Mucosa of rectum (tissue), 2 donors: Measurements from ENCODE around the gene UBL7.

ENCODE experiments used
- H3K27ac ChIP-seq, 2 donors: one replicate each; pipeline ENCODE4 v1.7.0; 2013; ENCODE audit warnings: inconsistent platforms in 2 of 2, low read depth in 2 of 2, low read length in 2 of 2
- H3K27me3 ChIP-seq, 2 donors: one replicate each; pipeline ENCODE4 v1.7.0; 2013; ENCODE audit warnings: low read length in 2 of 2; ENCODE audit not compliant: control insufficient read depth in 2 of 2, insufficient read depth in 2 of 2
- H3K36me3 ChIP-seq, 2 donors: one replicate each; pipeline ENCODE4 v1.7.0; 2013; ENCODE audit warnings: low read length in 2 of 2; ENCODE audit not compliant: control insufficient read depth in 2 of 2, insufficient read depth in 2 of 2
- H3K4me1 ChIP-seq, 2 donors: one replicate each; pipeline ENCODE4 v1.7.0; 2013; ENCODE audit warnings: low read length in 2 of 2, mild to moderate bottlenecking in 1 of 2; ENCODE audit not compliant: control insufficient read depth in 2 of 2, insufficient read depth in 2 of 2
- H3K4me3 ChIP-seq, 2 donors: one replicate each; pipeline ENCODE4 v1.7.0; 2013; ENCODE audit warnings: low read length in 2 of 2
- H3K9ac ChIP-seq, 2 donors: one replicate each; pipeline ENCODE4 v1.7.0; 2013; ENCODE audit warnings: low read length in 2 of 2, low read depth in 1 of 2, mild to moderate bottlenecking in 1 of 2
- H3K9me3 ChIP-seq, 2 donors: one replicate each; pipeline ENCODE4 v1.7.0; 2013; ENCODE audit warnings: low read length in 2 of 2; ENCODE audit not compliant: control insufficient read depth in 2 of 2
- donor health status: healthy.
- donor health status: Normal muscosa, but diverticular disease.

Gene UBL7

DNA sequence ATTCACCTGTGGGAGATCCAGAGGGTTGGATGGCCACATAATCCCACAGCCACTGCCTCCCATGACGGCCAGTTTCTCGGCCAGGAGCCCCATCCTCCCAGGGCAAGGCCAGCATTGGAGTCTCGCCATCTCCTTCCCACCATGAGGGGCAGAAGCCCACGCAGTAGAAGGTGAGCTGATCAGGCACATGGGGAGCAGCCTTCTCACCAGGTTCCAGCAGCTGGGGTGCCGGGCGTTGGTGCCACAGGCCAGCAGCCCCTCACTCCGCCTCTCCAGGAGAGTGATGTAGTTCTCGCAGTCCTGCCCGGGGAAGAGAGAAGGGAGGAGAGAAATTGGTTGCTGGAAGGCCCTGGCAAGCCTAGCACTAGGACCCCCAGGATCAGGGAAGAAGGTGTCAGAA, 43.3 kb downstream of the UBL7 start:
- no peak overlapping the region for H3K4me3 ChIP-seq
- H3K27ac ChIP-seq, result no peak overlapping the region
- no peaks in the 10 kb centered on the region for H3K9me3 ChIP-seq
- H3K36me3 ChIP-seq, result peaks cover 0 to 2% of the 10 kb centered on the region in 2 donors
- peaks cover 0 to 6% of the 10 kb centered on the region in 2 donors for H3K4me1 ChIP-seq
- H3K27me3 ChIP-seq, result no peaks in the 10 kb centered on the region
- no peak overlapping the region for H3K9ac ChIP-seq

DNA sequence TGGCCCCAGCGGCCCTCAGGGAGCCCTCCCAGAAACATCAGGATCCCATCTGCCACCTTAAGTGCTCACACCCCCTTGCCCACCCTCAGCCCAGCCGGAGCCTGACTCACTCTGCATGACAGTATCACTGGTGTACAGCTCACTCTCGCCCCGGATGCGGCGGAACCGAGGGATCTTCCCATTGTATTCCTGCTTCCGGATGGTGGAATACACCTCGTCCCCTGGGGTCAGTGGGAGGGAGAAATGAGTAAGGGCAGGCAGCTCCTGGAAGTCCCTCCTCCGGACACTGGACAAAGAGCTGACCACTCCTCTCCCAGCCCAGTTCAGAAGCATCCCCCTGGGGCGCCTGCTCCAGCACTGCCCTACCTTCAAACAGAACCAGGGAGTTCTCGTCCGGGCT, 43.7 kb downstream of the UBL7 start:
- Histone ChIP-seq H3K27me3 (no peaks in the 10 kb centered on the region), H3K4me1 (peaks cover 0 to 6% of the 10 kb centered on the region in 2 donors), H3K27ac (no peak overlapping the region), H3K36me3 (peaks cover 0 to 2% of the 10 kb centered on the region in 2 donors), H3K9ac (no peak overlapping the region), H3K4me3 (no peak overlapping the region), H3K9me3 (no peaks in the 10 kb centered on the region)

DNA sequence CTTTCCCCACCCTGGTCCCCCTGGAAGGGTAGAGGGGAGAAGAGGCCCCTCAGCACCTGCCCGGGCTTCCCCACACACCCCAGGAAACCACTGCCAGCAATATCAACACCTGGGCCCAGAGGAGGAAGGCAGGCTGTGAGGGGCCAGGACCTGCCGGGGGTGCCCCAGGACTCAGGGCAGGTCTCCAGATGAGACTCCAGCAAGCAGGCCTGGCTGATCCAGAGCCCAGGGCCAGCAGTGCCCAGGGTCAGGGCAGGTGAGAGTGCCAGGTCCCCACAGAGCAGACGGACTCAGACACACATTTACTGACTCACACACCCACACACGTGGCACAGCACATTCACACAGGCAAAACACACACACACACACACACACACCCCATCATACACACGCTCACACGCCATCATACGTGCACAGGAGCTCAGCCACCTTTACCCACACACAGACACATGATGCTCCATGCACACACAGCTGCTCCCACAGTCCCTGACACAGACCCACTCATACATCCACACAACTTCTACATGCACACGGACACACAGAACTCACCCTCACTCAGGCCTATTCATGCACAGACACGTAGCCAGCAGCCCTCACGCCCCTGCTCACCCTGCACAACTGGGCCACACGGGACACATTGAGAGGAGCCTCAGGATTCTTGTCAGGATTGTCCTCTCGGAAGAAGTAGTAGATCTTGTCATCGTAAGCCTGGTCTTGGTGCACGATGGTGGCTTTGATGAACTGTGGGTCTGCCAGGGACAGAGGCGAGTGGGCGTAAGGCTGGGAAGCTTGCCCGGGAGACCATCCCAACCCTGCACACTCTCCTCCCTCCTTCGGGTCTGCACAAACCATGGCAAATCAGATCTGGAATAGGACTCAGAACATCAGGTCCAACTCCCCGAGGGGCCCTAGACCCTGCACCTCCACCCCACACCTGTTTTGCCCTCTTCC, 44.7 kb downstream of the UBL7 start:
- Histone ChIP-seq H3K27me3 (no peaks in the 10 kb centered on the region), H3K27ac (no peak overlapping the region), H3K9me3 (no peaks in the 10 kb centered on the region), H3K36me3 (peaks cover 0 to 2% of the 10 kb centered on the region in 2 donors), H3K4me3 (no peak overlapping the region), H3K9ac (no peak overlapping the region), H3K4me1 (peaks cover 0 to 6% of the 10 kb centered on the region in 2 donors)

DNA sequence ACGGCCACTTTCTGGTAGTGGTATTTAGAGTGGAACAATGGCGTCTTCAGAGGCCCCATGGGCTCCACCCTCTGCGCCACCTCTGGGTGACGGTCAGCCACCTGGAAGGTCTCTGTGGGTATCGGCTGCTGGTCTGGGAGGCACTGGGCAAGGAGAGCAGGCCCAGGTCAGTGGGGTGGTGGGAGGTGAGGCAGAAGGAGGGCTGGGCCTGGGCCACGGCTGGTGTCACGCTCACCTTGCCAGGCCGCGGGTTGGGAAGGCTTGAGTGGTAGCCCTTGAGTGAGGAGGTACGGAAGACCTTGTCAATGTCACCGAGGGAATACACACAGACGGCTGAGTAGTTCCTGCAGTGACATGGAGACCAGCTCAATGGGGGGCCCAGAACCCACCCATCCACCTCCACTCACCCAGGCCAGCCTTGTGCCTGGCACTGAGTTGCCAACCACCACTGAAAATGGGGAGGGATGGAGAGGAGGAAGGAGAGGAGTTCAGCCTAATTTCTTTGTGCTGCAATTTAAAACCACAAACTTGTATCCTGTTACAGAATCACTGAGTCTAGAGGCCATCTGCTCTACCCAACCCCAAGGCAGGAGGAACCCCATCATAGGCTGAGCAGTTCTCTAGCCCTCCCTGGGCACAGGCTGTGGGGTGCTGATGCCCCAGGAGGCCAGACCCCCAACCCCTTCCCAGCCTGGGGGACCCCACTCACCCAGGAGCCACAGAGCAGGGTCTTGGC, 46.2 kb downstream of the UBL7 start:
- no peak overlapping the region for H3K4me3 ChIP-seq
- H3K36me3 ChIP-seq, result peaks cover 0 to 2% of the 10 kb centered on the region in 2 donors
- no peaks in the 10 kb centered on the region for H3K4me1 ChIP-seq
- H3K27ac ChIP-seq, result no peak overlapping the region
- H3K9me3 ChIP-seq, result no peaks in the 10 kb centered on the region
- H3K27me3 ChIP-seq, result no peaks in the 10 kb centered on the region
- H3K9ac ChIP-seq, result no peak overlapping the region

DNA sequence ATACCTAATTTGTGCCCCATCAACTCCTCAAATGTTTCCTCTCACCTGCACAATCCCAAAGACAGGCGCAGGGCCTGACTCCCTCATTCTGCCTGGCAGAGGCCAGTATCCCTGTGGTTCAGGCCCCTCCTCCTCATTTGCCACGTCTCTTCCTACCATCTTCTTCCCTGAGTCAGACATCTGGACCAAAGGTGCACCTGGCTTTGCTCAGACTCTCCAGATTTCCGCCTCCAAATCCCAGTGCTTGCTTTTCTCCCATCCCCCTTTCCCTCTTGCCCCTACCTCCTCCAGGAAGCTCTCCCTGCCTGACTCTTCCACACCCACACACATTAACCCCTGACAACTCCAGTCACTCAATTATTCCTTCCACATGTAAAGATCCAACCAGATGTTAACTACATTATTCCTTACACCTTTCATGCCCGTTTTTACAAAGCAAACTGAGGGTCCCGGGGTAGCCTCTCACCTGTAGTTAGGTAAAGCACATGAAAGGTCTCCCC, 46.8 kb downstream of the UBL7 start:
- no peak overlapping the region for H3K27ac ChIP-seq
- H3K4me3 ChIP-seq, result no peak overlapping the region

DNA sequence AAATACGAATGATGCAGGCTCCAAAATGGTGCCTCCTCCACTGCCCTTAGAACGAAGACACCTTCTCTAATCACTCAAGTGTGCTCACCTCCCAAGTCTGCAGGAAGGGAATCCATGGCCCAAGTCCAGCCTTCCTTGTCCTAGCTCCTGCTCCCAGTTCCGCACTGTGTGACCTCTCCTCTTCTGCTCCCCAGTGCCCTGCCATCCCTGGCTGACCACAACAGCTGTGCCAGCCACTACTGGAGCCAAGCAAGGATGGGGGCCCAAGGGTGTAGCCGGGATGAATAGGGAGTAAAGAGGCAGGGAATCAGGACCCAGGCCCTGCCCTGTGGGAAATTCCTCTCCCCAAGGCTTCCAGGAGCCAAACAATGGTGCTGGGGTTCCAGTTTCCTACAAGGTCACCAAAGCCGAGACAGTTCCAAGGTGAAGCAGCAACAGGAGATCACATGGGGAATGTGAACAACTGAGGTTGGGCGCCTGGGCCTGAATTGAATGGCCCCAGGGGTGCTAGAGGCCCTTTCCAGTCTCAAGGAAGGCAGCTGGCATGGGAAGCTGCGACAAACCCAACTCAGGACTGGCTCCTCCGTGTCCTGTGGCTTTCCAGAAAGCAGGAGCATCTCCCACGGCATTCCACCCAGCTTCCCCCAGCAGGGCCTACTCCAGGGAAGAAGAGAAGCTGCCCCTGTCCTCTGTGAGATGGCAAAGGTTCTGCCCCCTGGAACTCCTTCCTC, 47.4 kb downstream of the UBL7 start:
- no peaks in the 10 kb centered on the region for H3K4me1 ChIP-seq
- H3K9me3 ChIP-seq, result no peaks in the 10 kb centered on the region
- H3K36me3 ChIP-seq, result peaks cover 0 to 2% of the 10 kb centered on the region in 2 donors
- H3K4me3 ChIP-seq, result no peak overlapping the region
- H3K27me3 ChIP-seq, result no peaks in the 10 kb centered on the region
- no peak overlapping the region for H3K27ac ChIP-seq
- no peak overlapping the region for H3K9ac ChIP-seq

More for the DNA sequence above, 46.8 kb downstream of the UBL7 start:
- Histone ChIP-seq H3K9ac (no peak overlapping the region), H3K4me1 (no peaks in the 10 kb centered on the region), H3K9me3 (no peaks in the 10 kb centered on the region), H3K36me3 (peaks cover 0 to 2% of the 10 kb centered on the region in 2 donors), H3K27me3 (no peaks in the 10 kb centered on the region)

DNA sequence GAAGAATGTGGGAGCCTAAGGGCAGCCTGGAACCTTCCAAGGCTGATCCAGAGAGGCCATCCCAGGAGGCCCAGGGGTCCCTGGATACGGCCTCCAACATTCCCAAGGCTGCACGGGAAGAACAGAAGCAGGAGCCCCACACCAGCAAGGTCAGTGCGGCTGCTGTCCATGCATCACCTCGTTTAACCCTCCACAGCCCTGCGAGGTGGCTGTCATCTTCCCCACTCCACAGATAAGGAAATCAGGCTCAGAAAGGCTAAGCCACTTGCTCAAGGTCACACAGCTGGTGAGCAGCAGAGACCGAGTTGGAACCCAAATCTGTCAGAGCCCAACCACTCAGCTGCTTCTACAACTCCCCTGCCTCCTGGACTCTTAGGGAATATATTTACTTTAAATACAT, 48.8 kb downstream of the UBL7 start:
- no peaks in the 10 kb centered on the region for H3K27me3 ChIP-seq
- H3K9me3 ChIP-seq, result no peaks in the 10 kb centered on the region
- no peak overlapping the region for H3K27ac ChIP-seq
- H3K36me3 ChIP-seq, result peaks cover 0 to 2% of the 10 kb centered on the region in 2 donors
- no peak overlapping the region for H3K9ac ChIP-seq
- no peaks in the 10 kb centered on the region for H3K4me1 ChIP-seq
- H3K4me3 ChIP-seq, result no peak overlapping the region

DNA sequence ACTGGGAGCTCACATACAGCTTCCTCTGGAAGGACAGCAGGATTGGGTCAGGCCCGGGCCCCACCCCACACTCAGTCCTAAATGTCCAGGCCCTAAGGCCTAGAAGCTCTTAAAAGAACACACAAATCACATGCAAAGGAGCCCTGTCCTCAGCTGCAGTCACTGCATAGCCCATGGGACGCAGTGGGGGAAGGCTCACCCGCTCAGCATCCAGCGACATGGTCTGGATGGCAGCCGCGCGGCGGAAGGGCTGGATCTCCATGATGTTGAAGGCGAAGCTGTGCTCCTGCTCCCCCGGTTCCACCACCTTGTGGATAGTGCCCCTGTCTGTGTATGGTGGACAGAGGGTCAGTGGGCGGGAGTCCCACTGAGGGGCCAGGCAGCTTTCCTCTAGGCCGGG, 49.3 kb downstream of the UBL7 start:
- Histone ChIP-seq H3K4me3 (no peak overlapping the region), H3K4me1 (no peaks in the 10 kb centered on the region), H3K9me3 (no peaks in the 10 kb centered on the region), H3K9ac (no peak overlapping the region), H3K27me3 (no peaks in the 10 kb centered on the region), H3K27ac (no peak overlapping the region), H3K36me3 (peaks cover 0 to 2% of the 10 kb centered on the region in 2 donors)

DNA sequence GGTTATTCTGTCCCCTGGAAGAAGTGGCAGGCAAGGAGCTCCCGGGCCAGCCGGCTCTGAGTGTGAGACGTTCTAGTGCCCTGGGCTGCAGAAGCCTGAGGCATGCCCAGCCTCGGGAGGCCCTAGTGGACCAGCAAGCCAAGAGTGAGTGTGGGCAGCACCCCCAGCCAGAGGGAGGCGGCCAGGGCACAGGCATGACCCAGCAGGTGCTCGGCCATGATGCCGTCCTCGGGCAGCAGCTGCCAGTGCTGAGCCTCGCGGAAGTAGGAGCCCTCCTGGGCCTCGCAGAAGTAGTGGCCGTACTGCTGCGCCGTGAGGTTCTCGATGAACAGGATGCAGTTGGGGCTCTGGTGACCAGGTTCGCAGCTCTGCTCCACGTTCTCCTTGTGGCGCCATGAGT, 50.5 kb downstream of the UBL7 start:
- Histone ChIP-seq H3K4me1 (no peaks in the 10 kb centered on the region), H3K27ac (no peak overlapping the region), H3K9ac (no peak overlapping the region), H3K4me3 (no peak overlapping the region), H3K36me3 (no peaks in the 10 kb centered on the region), H3K9me3 (no peaks in the 10 kb centered on the region), H3K27me3 (no peaks in the 10 kb centered on the region)
